SK-N-MC (cell line): Measurements from ENCODE around the gene TBCEL.

Experiments used
- EZH2 ChIP-seq: fragments of 200-600 bp; sonication (generic); IDR thresholded peaks from one replicate; pipeline ENCODE4 v1.6.1; 2017; ENCODE audit warnings: antibody characterized with exemption
- FOXP2 ChIP-seq: optimal IDR thresholded peaks from 2 replicates; pipeline ENCODE3; 2011; ENCODE audit warnings: mild to moderate bottlenecking, moderate library complexity; ENCODE audit not compliant: insufficient read depth; ENCODE audit errors: extremely low read length, control extremely low read depth
- POLR2AphosphoS5 ChIP-seq: IDR thresholded peaks from 2 replicates; pipeline ENCODE4 v1.6.1; 2012; ENCODE audit warnings: mild to moderate bottlenecking, low read depth, low read length, borderline replicate concordance

GRCh38 chr11:121123496-121124069, 99.7 kb downstream of the TBCEL start:
- no peak for TF ChIP-seq EZH2
- no peak for TF ChIP-seq POLR2AphosphoS5
- no peak for TF ChIP-seq FOXP2
